HS-5 (cell line): ENCODE data around the gene NBEAL1.
"Not testable (repeated sequence)": the region's sequence is repeated elsewhere in the genome, so short reads cannot be mapped to it uniquely, and the experiment has no call there.

Experiments used
- DNase-seq: peaks from one replicate; pipeline ENCODE4 v3.0.0-alpha.2; 2012; ENCODE audit warnings: low read depth

The NBEAL1 gene

DNA sequence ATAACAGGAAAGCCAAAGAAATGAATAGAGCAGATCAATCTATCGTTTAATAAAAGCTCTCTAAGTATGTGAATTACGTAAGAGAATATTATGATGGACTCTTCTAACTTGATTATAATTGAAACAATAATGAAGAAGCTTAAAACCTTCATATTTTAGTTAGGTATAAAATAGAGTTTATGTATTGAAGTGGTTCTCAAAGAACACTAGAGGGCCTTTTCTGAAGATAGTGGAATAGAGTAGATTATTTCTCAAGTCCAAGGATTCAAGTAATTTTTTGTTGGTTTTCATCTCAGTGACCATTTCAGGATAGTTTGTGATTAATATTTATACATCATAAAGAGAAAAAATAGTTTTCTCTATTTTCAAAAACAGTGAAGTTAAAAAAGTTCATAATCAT, 97.7 kb downstream of the NBEAL1 start:
- no peak for DNase-seq

- DNase-seq, result not testable (repeated sequence)
These were observed 100.6 kb downstream of the NBEAL1 start for GRCh38 chr2:203115201-203115700.

DNA sequence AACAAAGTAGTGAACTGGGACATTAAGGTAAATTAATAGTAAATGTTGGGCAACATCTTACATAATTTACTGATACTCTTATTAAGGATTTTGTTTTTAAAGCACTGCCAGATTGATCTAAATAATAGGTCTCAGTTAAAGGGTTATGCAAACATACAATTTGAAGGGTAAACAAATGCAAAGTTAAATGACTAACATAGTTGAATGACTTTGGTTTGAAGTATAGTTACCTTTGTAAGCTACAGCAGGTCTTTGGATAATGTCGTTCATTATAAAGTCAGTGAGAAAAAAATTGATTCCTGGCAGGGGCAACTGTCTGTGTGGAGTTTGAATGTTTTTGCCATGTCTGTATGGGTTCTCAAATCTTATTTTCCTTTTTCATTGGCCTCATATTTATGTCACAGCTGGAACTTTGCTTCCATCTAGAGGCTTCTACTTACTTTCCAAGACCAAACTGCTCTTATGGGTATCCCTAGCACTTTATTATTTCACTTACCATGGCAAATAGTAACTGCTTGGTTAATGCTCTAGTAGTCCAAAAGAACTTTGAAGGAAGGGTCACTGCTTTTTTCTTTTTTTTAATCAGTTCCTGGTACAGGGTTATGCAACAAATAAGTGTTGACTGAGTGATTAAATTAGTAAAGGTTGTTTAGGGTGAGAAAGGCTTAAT, 107.8 kb downstream of the NBEAL1 start:
- no peak for DNase-seq

DNA sequence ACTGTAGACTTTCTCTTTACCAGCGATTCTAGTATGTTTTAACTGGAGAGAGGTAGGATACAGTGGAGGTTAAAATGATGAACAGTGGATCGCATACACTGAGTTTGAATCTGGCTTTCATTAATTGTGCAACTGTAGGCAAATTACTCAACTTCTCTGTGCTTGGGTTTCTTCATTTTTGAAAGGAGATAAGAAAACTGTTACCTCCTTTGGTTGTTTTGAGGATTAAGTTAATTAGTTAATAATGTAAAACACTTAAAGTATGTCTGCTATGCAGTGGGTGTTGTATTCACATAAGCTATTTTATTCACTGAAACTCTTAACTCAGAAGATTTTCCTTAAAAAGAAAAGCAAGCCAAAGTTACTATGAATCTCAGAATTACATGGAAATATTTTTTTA, 112.3 kb downstream of the NBEAL1 start:
- no peak for DNase-seq

GRCh38 chr2:203135105-203135504, 120.4 kb downstream of the NBEAL1 start:
- no peak for DNase-seq

GRCh38 chr2:203143391-203143790, 128.7 kb downstream of the NBEAL1 start:
- no peak for DNase-seq

DNA sequence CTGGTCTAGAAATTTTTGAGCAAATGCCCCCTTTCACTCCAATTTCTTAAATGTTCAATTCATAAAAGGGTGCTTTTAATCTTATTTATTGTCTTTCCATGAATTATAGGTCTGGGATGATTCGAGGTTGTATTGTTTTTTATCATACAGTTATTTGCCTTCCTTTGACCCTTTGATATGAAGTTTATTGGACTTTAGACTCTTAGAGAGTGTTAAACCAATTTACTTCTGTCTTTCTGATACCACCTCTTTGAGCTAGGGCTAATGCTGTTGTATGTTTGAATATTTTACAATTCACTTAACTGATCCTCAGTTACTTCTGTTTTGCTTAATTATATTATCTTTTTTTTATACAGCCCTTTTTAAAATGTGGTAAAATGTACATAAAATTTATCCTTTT, 134.5 kb downstream of the NBEAL1 start:
- DNase-seq, result no peak

- no peak for DNase-seq
These were observed 140.7 kb downstream of the NBEAL1 start for GRCh38 chr2:203155406-203155805.

DNA sequence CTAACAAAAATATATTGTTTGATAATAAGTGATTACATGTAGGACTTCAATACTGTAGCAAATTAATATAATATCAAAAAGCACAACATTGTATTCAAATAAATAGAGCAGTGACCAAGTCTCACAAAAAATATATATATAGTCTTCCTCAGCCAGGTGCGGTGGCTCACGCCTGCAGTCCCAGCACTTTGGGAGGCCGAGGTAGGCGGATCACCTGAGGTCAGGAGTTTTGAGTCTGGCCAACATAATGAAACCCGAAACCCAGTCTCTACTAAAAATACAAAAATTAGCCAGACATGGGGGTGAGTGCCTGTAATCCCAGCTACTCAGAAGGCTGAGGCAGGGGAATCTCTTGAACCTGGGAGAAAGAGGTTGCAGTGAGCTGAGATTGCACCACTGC, 148.0 kb downstream of the NBEAL1 start:
- DNase-seq, result not testable (repeated sequence)

DNA sequence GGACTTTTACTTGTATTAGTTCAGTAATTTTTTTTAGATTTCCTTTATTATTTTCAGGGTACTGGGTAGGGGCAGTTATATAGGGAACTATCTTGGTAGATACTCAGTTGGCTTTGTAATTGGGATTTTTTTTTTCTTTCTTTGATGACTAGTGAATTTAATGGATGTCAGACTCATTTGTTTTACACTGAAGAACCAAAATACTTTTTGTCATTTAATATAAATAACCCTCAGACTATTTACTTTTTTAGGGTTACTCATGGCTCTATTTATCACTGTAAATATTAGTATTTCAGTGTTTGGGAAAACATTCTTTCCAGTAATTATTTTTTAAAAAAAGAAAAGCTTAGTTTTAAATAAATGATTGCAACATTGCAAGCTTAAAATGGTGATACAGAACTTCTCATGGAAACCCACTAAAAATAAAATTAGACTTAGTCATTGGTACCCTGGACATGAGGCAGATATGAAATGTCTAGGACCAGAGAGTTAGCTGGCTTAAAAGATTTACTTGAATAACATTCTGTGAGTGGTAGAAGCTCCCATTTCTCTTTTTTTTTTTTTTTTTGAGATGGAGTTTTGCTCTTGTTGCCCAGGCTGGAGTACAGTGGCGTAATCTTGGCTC, 149.7 kb downstream of the NBEAL1 start:
- no peak for DNase-seq

GRCh38 chr2:203167751-203168150, 153.1 kb downstream of the NBEAL1 start:
- no peak for DNase-seq

GRCh38 chr2:203170502-203170901, 155.8 kb downstream of the NBEAL1 start:
- DNase-seq, result no peak

- DNase-seq, result no peak
These were observed 160.7 kb downstream of the NBEAL1 start for GRCh38 chr2:203175371-203175770.

DNA sequence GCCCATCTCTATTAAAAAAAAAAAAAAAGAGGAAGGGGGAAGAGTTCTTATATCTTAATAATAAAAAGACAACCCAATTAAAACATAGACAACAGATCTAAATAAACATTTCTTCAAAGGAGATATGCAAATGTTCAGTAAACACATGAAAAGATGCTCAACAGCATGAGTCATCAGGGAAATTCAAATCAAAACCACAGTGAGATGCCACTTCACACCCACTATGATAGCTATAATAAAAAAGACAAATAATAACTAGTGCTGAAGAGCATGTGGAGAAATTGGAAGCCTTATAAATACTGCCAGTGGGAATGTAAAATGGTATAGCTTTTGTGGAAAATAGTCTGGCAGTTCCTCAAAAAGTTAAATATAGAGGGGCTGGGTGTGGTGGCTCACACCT, 162.7 kb downstream of the NBEAL1 start:
- no peak for DNase-seq

DNA sequence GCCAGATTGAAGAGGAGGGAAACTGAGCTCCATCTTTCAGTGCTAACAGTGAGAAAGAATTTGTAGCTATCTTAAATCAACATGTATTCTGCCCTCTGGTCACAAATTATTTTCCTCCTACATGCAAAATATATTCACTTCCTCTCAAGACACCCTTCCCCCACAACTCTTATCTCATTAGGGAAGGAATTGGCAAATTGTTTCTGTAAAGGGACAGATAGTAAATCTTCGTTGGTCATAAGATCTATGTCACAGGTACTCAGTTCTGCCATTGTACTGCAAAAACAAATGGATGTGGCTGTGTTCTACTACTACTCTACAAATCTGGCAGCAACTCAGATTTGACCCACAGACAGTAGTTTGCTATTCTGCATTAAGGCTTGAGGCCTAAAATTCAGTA, 171.2 kb downstream of the NBEAL1 start:
- no peak for DNase-seq

GRCh38 chr2:203190547-203190946, 175.9 kb downstream of the NBEAL1 start:
- not testable (repeated sequence) for DNase-seq

DNA sequence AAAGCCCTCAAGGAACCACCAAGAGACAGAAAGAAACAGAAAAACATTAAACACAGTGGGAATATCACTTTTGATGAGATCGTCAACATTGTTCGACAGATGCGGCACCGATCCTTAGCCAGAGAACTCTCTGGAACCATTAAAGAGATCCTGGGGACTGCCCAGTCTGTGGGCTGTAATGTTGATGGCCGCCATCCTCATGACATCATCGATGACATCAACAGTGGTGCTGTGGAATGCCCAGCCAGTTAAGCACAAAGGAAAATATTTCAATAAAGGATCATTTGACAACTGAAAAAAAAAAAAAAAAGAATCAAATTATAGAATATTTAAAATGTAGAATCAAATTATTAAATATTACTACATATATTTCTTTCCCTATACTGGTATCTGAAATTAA, 176.4 kb downstream of the NBEAL1 start:
- not testable (repeated sequence) for DNase-seq

DNA sequence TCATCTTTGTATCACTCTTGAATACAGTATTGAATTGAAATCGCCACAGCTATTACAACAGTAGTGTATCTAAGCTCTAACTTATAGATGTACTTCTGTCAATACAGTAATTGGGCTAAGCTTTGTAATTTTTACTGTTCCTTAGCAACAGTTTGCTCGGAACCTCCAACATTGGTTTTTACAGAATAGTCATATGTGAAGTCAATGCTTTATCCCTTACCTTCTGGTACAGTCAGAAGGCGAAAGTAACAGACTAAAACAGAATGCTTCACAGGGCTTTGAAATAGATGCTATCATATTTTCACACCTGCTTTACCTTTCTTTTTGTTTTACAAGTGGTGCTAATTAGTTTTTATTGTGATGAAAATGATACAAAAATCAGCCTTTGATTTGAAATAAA, 177.3 kb downstream of the NBEAL1 start:
- no peak for DNase-seq

DNA sequence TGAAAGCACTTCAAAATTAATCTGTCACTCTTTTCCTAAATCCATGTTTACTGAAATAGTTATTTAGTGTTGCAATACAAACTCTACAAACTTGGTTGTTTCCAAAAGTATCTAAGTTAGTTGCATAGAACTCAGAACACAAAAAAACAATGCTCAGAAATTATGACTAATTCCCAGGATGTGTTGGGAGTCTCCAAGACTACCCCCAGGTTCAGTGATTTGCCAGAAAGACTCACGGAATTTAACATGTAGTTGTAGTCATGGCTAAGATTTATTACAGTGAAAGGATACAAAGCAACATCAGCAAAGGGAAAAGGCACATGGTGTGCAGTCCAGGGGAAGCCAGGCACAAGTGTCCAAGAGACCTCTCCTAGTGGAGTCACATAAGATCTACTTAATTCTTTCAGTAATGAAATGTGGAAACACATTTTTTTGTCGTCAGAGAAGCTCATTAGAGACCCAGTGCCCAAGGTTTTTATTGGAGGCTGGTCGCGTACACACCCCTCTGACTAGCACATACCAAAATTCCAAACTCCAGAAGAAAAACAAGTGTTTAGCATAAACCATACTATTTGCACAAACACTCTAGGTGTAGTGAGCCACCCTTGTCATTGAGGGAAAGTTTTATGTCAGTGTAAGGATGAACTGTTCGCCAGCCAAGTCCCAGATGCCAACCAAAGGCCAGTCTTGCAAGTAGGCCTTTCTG, 180.8 kb downstream of the NBEAL1 start:
- no peak for DNase-seq

- DNase-seq, result no peak
These were observed 186.2 kb downstream of the NBEAL1 start for GRCh38 chr2:203200866-203201265.

- no peak for DNase-seq
These were observed 186.8 kb downstream of the NBEAL1 start for GRCh38 chr2:203201426-203201825.

GRCh38 chr2:203209538-203209937, 194.9 kb downstream of the NBEAL1 start:
- no peak for DNase-seq

DNA sequence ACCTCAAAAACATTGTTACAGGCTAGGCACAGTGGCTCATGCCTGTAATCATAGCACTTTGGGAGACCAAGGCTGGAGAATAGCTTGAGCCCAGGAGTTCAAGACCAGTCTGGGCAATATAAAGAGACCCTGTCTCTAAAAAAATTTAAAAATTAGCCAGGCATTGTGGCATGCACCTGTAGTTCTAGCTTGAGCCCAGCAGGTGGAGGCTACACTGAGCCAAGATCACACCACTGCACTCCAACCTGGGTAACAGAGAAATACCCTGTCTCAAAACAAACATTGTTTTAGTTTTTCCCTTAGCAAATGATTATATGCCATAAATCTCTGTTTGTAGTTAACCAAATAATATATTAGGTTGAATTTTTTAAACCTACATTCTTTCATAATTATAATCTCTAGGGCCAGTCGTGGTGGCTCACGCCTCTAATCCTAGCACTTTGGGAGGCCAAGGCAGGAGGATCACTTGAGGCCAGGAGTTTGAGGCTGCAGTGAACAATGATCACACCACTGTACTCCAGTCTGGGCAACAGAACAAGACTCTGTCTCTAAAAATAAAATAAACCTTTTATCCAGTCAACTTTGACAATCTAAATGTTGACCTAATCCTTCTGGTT, 210.9 kb downstream of the NBEAL1 start:
- no peak for DNase-seq
